Measurements from ENCODE around the gene EHBP1.

The EHBP1 gene

DNA sequence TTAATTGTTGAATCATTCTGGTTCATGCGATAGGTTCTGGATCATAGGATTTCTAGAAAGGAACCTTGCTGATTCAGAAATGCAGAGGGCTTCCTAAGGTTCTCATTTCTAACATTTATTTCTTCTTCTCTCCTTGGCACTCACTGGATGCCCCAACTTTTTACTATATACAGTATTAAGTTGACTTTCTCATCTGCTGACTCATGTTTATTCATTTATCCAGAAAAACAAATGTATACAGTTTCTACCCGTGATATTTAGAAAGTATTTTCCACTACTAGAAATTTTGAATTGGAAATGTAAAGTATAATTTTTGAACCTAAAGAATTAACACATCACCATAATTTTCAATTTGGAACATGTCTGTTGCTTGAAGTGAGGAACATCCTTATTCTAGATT, 312.9 kb downstream of the EHBP1 start:
- TF ChIP-seq TAF1 (IDR thresholded peaks at IDR 0.05; ENCODE audit: borderline replicate concordance, insufficient read depth, low read length) (no peak), FOXP2 (optimal IDR thresholded peaks at IDR 0.05; ENCODE audit: borderline replicate concordance, extremely low read depth, extremely low read length, insufficient read depth) (no peak), POLR2AphosphoS5 (IDR thresholded peaks at IDR 0.05; ENCODE audit: low read depth, low read length) (no peak), SIN3A (IDR thresholded peaks at IDR 0.05; ENCODE audit: borderline replicate concordance, insufficient read depth, low read length) (no peak)
- TF ChIP-seq, protein P1, sequence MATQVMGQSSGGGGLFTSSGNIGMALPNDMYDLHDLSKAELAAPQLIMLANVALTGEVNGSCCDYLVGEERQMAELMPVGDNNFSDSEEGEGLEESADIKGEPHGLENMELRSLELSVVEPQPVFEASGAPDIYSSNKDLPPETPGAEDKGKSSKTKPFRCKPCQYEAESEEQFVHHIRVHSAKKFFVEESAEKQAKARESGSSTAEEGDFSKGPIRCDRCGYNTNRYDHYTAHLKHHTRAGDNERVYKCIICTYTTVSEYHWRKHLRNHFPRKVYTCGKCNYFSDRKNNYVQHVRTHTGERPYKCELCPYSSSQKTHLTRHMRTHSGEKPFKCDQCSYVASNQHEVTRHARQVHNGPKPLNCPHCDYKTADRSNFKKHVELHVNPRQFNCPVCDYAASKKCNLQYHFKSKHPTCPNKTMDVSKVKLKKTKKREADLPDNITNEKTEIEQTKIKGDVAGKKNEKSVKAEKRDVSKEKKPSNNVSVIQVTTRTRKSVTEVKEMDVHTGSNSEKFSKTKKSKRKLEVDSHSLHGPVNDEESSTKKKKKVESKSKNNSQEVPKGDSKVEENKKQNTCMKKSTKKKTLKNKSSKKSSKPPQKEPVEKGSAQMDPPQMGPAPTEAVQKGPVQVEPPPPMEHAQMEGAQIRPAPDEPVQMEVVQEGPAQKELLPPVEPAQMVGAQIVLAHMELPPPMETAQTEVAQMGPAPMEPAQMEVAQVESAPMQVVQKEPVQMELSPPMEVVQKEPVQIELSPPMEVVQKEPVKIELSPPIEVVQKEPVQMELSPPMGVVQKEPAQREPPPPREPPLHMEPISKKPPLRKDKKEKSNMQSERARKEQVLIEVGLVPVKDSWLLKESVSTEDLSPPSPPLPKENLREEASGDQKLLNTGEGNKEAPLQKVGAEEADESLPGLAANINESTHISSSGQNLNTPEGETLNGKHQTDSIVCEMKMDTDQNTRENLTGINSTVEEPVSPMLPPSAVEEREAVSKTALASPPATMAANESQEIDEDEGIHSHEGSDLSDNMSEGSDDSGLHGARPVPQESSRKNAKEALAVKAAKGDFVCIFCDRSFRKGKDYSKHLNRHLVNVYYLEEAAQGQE (IDR thresholded peaks at IDR 0.05; ENCODE audit: insufficient read depth in 1 of 2, low read depth in 2 of 2, low read length in 2 of 2), result no peak

DNA sequence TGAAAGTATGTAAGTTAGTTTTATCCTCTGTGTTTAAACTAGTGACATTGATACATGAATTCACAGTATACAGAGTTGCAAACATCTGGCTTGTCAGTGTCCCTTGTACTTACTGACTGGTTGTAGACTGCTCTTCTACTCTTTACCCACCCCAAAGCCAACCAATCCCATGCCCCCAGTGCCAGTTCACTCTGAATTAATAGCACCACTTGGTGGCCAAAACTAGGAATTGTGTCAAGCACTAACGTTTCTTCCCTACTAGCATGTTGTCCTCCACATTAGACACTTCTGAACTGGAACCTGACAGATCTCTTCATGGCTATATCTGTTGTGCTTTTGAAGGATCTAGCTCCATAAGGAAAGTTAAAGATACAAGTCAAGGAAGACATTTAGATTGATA, 317.9 kb downstream of the EHBP1 start:
- TF ChIP-seq SIN3A (IDR thresholded peaks at IDR 0.05; ENCODE audit: borderline replicate concordance, insufficient read depth, low read length) (no peak), POLR2AphosphoS5 (IDR thresholded peaks at IDR 0.05; ENCODE audit: low read depth, low read length) (no peak), TAF1 (IDR thresholded peaks at IDR 0.05; ENCODE audit: borderline replicate concordance, insufficient read depth, low read length) (no peak), FOXP2 (optimal IDR thresholded peaks at IDR 0.05; ENCODE audit: borderline replicate concordance, extremely low read depth, extremely low read length, insufficient read depth) (no peak)
- TF ChIP-seq, protein P1 (IDR thresholded peaks at IDR 0.05; ENCODE audit: insufficient read depth in 1 of 2, low read depth in 2 of 2, low read length in 2 of 2), result no peak

DNA sequence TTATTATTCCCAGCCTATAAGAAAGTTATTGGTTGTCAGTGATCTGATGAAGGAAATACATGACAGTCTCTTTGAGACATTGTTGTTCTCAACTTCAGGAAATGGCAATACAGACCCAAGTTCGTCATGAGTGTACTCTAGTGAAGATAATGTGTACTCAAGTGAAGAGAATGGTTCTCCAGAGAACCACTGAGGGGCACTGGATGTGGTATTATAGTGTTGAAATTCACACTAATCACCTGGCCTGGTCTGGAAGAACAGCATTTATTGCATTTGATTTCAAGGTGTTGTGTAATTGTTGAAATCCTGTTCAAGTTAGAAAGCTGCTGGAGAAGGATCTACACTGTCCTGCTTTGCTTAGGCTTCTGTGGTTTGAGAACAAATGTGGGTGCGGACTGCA, 321.7 kb downstream of the EHBP1 start:
- TF ChIP-seq SIN3A (IDR thresholded peaks at IDR 0.05; ENCODE audit: borderline replicate concordance, insufficient read depth, low read length) (no peak), FOXP2 (optimal IDR thresholded peaks at IDR 0.05; ENCODE audit: borderline replicate concordance, extremely low read depth, extremely low read length, insufficient read depth) (no peak), POLR2AphosphoS5 (IDR thresholded peaks at IDR 0.05; ENCODE audit: low read depth, low read length) (no peak), TAF1 (IDR thresholded peaks at IDR 0.05; ENCODE audit: borderline replicate concordance, insufficient read depth, low read length) (no peak)
- TF ChIP-seq, protein P1 (IDR thresholded peaks at IDR 0.05; ENCODE audit: insufficient read depth in 1 of 2, low read depth in 2 of 2, low read length in 2 of 2), result no peak

DNA sequence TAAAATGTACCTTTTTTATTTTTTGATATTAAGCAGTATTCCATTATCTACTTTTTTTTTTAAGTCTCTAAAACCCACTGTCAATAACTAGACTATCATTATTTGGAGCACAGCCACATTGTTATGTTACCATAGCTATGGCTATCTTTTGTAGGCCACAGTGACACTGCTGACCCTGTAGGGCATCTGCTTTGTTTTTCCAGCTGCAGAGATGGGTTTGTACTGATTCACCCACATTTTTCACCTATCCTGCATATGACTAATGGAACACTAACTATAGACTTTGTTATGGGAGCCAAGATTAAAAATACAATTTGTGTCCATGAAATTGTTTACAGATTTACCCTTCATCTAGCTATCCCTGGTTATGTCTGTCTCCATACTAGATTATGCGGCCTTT, 323.5 kb downstream of the EHBP1 start:
- TF ChIP-seq TAF1 (IDR thresholded peaks at IDR 0.05; ENCODE audit: borderline replicate concordance, insufficient read depth, low read length) (no peak), POLR2AphosphoS5 (IDR thresholded peaks at IDR 0.05; ENCODE audit: low read depth, low read length) (no peak), SIN3A (IDR thresholded peaks at IDR 0.05; ENCODE audit: borderline replicate concordance, insufficient read depth, low read length) (no peak), FOXP2 (optimal IDR thresholded peaks at IDR 0.05; ENCODE audit: borderline replicate concordance, extremely low read depth, extremely low read length, insufficient read depth) (no peak)
- TF ChIP-seq, protein P1 (IDR thresholded peaks at IDR 0.05; ENCODE audit: insufficient read depth in 1 of 2, low read depth in 2 of 2, low read length in 2 of 2), result no peak

DNA sequence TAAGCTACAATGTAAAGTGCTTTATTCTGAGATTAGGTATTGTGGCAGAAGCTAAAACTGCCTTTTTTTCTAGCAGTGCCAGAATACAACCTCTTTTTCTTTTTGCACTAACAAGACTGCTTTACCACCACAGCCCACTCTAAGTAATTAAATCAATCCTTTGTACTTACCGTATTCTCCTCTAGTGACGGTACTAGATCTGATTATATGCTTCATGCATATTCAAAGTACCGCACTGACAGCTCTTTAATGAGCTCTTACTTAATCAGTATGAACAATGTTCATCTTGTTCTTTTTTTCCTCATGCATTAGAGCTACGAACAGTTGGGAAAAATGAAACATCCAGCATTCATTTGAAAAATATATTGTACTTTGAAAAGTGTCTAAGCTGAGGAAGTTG, 329.0 kb downstream of the EHBP1 start:
- TF ChIP-seq TAF1 (IDR thresholded peaks at IDR 0.05; ENCODE audit: borderline replicate concordance, insufficient read depth, low read length) (no peak), SIN3A (IDR thresholded peaks at IDR 0.05; ENCODE audit: borderline replicate concordance, insufficient read depth, low read length) (no peak), FOXP2 (optimal IDR thresholded peaks at IDR 0.05; ENCODE audit: borderline replicate concordance, extremely low read depth, extremely low read length, insufficient read depth) (no peak), POLR2AphosphoS5 (IDR thresholded peaks at IDR 0.05; ENCODE audit: low read depth, low read length) (no peak)
- TF ChIP-seq, protein P1 (IDR thresholded peaks at IDR 0.05; ENCODE audit: insufficient read depth in 1 of 2, low read depth in 2 of 2, low read length in 2 of 2), result no peak
